NCI-H1694 treated with DMSO at 0.1 percent for 48 hours (cell line): ENCODE data around the gene ISLR.

Experiments used
- DNase-seq: peaks from one replicate; lab custom pipeline; 2025; lab: John Stamatoyannopoulos, UW

The ISLR gene

GRCh38 chr15:74194572-74195559 lies 21.4 kb downstream of the ISLR start:
- no peak for DNase-seq

- DNase-seq: no peak
Measured at GRCh38 chr15:74196175-74196574, 22.7 kb downstream of the ISLR start.

- DNase-seq: no peak
Measured at GRCh38 chr15:74197176-74197965, 23.9 kb downstream of the ISLR start.

GRCh38 chr15:74199297-74199652 lies 25.8 kb downstream of the ISLR start:
- DNase-seq: no peak

GRCh38 chr15:74200412-74200815 lies 26.9 kb downstream of the ISLR start:
- DNase-seq: no peak

- DNase-seq: no peak
Measured at GRCh38 chr15:74200871-74201419, 27.4 kb downstream of the ISLR start.

- no peak for DNase-seq
Measured at GRCh38 chr15:74201710-74202420, 28.4 kb downstream of the ISLR start.

- peak; percentile 51 for DNase-seq
Measured at GRCh38 chr15:74202452-74203401, 29.2 kb downstream of the ISLR start, which contains the start of gene STRA6. Gene STRA6, minus strand, starts transcription at chr15:74202787. Its CDS starts 520 bp downstream, at chr15:74202267.

GRCh38 chr15:74203914-74204431 lies 30.5 kb downstream of the ISLR start:
- DNase-seq: no peak

GRCh38 chr15:74205582-74205947 lies 32.1 kb downstream of the ISLR start:
- DNase-seq: no peak

- no peak for DNase-seq
Measured at GRCh38 chr15:74206801-74207281, 33.3 kb downstream of the ISLR start.

GRCh38 chr15:74207652-74208440 lies 34.3 kb downstream of the ISLR start:
- no peak for DNase-seq

- no peak for DNase-seq
Measured at GRCh38 chr15:74208496-74208895, 35.0 kb downstream of the ISLR start.

- DNase-seq: no peak
Measured at GRCh38 chr15:74208901-74209559, 35.5 kb downstream of the ISLR start.

GRCh38 chr15:74209560-74209958 lies 36.0 kb downstream of the ISLR start:
- DNase-seq: no peak

GRCh38 chr15:74209997-74210671 lies 36.6 kb downstream of the ISLR start:
- no peak for DNase-seq

GRCh38 chr15:74210729-74211128 lies 37.2 kb downstream of the ISLR start:
- no peak for DNase-seq

- DNase-seq: no peak
Measured at GRCh38 chr15:74211656-74212055, 38.1 kb downstream of the ISLR start.
